ENCODE data around the gene RPL39L.

Gene RPL39L

DNA sequence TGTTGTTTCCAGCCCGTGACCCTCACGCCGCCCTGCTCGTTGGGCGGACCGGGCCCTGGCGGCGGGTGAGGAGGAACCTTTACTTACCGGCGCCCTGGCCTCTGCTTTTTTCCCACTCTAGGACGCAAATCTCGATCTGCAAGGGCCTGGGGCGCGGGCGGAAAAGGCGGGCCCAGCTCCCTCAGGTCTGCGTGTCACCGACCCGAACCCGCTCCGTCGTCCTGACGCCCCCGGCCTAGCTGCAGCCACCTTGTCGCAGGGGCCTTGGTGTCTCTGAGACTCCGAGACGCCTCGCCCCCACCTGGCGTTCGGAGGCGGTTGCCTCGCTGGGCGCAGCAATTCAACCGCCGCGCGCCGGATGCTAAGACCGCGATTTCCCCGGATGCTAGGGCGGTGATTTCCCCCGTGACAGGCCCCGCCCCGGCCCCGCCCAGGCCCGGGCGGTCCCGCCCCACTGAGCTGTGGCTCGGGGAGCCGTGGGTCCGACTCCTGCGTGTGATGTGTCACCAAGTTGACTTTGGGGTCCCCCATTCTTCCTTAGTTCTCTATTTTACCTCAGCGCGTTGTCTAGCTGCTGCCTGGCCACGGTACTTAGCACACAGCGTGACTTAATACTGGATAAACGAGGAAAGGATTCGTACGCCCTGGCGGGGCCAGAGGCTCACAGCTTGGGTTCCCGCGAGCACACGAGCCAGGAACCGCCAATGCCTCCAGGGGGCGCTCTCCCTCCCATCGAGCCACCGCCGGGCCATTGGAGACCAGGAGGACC is at the start of gene RPL39L:
TSS of gene RPL39L (minus strand) at position 371 of the 769 bp plus-strand sequence. CDS start 18,196 bp downstream, outside the sequence.
- TF ChIP-seq FOXM1 (IDR thresholded peaks at IDR 0.05; ENCODE audit: borderline replicate concordance, low read depth): no peak
- TF ChIP-seq, protein P1, sequence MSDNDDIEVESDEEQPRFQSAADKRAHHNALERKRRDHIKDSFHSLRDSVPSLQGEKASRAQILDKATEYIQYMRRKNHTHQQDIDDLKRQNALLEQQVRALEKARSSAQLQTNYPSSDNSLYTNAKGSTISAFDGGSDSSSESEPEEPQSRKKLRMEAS (IDR thresholded peaks at IDR 0.05): peak; percentile 83
- peak; percentile 36 for TF ChIP-seq RAD21 (IDR thresholded peaks at IDR 0.05; ENCODE audit: low read depth)

DNA sequence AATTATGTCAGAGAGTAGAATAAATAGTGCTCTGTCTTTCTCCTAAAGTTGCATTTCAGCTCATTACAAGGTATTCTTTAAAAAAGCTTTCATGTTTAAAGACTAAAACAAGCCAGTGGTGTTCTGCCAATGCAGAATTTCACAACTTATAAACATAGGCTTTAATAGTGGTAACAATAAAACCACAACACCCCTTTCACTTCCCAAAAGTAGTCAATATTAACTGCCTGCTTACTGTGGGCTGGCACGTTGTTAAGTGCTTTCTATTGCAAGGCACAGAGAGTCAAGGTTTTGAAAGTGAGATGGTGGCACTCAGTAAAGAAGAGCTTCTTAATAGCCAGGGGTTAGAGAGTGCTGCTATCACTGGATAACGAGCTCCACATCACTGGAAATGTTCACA is 49.6 kb upstream of the RPL39L start:
- TF ChIP-seq CEBPB (IDR thresholded peaks at IDR 0.05): no peak
- no peak for TF ChIP-seq EGR1 (IDR thresholded peaks at IDR 0.05)
- no peak for TF ChIP-seq FOXM1 (IDR thresholded peaks at IDR 0.05; ENCODE audit: borderline replicate concordance, low read depth)
- no peak for TF ChIP-seq NFIC (IDR thresholded peaks at IDR 0.05)
- no peak for TF ChIP-seq ZBTB7A (IDR thresholded peaks at IDR 0.05; ENCODE audit: low read depth)
- TF ChIP-seq, protein P2, sequence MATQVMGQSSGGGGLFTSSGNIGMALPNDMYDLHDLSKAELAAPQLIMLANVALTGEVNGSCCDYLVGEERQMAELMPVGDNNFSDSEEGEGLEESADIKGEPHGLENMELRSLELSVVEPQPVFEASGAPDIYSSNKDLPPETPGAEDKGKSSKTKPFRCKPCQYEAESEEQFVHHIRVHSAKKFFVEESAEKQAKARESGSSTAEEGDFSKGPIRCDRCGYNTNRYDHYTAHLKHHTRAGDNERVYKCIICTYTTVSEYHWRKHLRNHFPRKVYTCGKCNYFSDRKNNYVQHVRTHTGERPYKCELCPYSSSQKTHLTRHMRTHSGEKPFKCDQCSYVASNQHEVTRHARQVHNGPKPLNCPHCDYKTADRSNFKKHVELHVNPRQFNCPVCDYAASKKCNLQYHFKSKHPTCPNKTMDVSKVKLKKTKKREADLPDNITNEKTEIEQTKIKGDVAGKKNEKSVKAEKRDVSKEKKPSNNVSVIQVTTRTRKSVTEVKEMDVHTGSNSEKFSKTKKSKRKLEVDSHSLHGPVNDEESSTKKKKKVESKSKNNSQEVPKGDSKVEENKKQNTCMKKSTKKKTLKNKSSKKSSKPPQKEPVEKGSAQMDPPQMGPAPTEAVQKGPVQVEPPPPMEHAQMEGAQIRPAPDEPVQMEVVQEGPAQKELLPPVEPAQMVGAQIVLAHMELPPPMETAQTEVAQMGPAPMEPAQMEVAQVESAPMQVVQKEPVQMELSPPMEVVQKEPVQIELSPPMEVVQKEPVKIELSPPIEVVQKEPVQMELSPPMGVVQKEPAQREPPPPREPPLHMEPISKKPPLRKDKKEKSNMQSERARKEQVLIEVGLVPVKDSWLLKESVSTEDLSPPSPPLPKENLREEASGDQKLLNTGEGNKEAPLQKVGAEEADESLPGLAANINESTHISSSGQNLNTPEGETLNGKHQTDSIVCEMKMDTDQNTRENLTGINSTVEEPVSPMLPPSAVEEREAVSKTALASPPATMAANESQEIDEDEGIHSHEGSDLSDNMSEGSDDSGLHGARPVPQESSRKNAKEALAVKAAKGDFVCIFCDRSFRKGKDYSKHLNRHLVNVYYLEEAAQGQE (IDR thresholded peaks at IDR 0.05; ENCODE audit: low read depth): no peak
- TF ChIP-seq RAD21 (IDR thresholded peaks at IDR 0.05; ENCODE audit: low read depth): no peak
- no peak for TF ChIP-seq CREB1 (IDR thresholded peaks at IDR 0.05; ENCODE audit: low read depth)
- TF ChIP-seq, protein P3, sequence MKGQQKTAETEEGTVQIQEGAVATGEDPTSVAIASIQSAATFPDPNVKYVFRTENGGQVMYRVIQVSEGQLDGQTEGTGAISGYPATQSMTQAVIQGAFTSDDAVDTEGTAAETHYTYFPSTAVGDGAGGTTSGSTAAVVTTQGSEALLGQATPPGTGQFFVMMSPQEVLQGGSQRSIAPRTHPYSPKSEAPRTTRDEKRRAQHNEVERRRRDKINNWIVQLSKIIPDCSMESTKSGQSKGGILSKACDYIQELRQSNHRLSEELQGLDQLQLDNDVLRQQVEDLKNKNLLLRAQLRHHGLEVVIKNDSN (IDR thresholded peaks at IDR 0.05): no peak
- TF ChIP-seq, protein P1 (IDR thresholded peaks at IDR 0.05): no peak

DNA sequence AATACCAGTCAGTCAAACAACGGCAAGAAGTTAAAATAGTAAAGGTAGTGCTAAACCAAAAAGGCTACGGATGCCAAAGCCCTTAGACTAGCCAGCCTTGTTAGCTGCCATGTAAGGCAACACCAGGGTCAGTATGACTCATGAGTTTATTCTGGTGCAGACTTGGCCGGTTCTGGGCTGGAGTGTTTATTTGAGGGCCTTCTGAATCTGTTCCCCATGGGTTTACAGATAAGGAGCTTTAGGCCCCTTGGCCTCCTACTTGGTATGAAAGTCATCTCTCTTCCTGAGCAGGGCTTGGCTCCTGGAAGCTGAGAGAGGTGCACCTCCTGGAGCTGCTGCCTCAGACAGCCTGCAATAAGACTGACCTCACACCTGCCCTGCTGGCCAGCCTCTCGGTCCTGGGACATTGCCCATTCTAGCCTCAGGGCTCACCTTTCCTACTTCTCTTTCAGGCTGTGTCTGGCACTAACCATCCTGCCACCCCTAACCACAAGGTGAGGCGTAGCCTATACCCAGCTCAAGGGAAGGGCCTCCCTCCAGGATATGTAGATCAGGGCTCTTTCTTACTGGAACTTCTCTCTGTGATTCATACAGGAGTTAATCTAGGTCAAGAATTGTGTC is 47.6 kb upstream of the RPL39L start:
- TF ChIP-seq CREB1 (IDR thresholded peaks at IDR 0.05; ENCODE audit: low read depth) (no peak), EGR1 (IDR thresholded peaks at IDR 0.05) (no peak)

DNA sequence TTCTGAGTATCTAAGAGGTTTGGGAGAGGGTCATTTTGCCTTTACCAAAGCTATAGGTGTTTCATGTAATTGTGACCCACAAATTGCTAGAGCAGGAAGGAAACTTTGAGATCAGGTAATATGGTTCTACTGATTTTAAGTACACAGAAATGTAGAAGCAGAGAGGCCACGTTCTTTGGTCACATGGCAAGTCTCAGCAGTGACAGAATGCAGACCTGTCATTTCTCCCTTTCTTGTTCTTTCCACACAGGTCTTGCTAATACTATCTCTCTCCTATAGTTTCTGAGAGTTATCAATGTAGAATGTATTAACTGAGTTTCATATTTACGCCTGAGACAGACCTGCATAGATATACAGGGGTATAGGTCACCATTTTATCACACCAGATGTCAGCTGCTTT is 47.1 kb upstream of the RPL39L start:
- TF ChIP-seq CEBPB (IDR thresholded peaks at IDR 0.05) (no peak), YY1 (IDR thresholded peaks at IDR 0.05; ENCODE audit: low read depth) (no peak), FOXM1 (IDR thresholded peaks at IDR 0.05; ENCODE audit: borderline replicate concordance, low read depth) (no peak)
- TF ChIP-seq, protein P3 (IDR thresholded peaks at IDR 0.05): no peak

DNA sequence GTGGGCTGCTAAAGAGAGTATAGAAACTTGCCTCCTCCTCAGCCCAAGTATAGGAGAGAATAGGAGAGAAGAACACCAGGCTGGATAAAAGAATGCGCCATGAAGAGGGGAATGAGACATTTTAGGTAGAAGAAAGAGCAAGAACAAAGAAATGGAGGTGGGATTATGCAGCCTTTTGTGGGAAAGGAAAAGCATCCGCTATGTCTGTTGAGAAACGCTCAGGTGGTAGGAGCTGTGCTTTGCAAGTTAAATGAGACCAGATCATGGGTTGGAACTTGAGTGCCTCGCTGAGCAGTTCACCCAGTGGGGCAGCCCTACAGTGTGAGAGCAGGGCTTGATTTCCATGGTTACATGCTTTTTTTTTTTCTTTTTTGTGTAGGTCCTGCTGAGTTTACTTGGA is 46.5 kb upstream of the RPL39L start:
- no peak for TF ChIP-seq EGR1 (IDR thresholded peaks at IDR 0.05)
- TF ChIP-seq, protein P1 (IDR thresholded peaks at IDR 0.05): no peak
- no peak for TF ChIP-seq TEAD4 (IDR thresholded peaks at IDR 0.05)
- no peak for TF ChIP-seq TAF1 (IDR thresholded peaks at IDR 0.05; ENCODE audit: low read depth)
- TF ChIP-seq, protein P2 (IDR thresholded peaks at IDR 0.05; ENCODE audit: low read depth): no peak
- no peak for TF ChIP-seq CEBPB (IDR thresholded peaks at IDR 0.05)
- TF ChIP-seq, protein P3 (IDR thresholded peaks at IDR 0.05): no peak
- no peak for TF ChIP-seq YY1 (IDR thresholded peaks at IDR 0.05; ENCODE audit: low read depth)
- TF ChIP-seq FOXM1 (IDR thresholded peaks at IDR 0.05; ENCODE audit: borderline replicate concordance, low read depth): no peak
- TF ChIP-seq TCF12 (IDR thresholded peaks at IDR 0.05; ENCODE audit: low read depth): no peak
- no peak for TF ChIP-seq EP300 (IDR thresholded peaks at IDR 0.05; ENCODE audit: borderline replicate concordance)
- no peak for TF ChIP-seq CREB1 (IDR thresholded peaks at IDR 0.05; ENCODE audit: low read depth)
- no peak for TF ChIP-seq NFIC (IDR thresholded peaks at IDR 0.05)
- no peak for TF ChIP-seq RAD21 (IDR thresholded peaks at IDR 0.05; ENCODE audit: low read depth)
